Left lung (tissue), 10 donors: ENCODE data around the gene AQP2. TPM values are rescaled to one million over a fixed set of nuclear protein-coding genes. Genes with fewer than 3 reads are reported as not detected.

Source experiments
- ATAC-seq: fragments of 200-7000 bp; cut with Tn5 transposase; one replicate; pipeline ENCODE4 v1.9.1; 2020; ENCODE audit warnings: moderate library complexity
- DNase-seq, 4 donors: peaks; one replicate each; pipeline ENCODE4 v3.0.0-alpha.2; 2013 to 2020
- H3K27ac ChIP-seq, 2 donors: fragments of 200-600 bp; sonication (generic) in 1 of 2; one replicate each; pipeline versions ENCODE4 v1.5.0 to v1.8.0; 2020 to 2021
- H3K27me3 ChIP-seq, 2 donors: fragments of 200-600 bp; sonication (generic) in 1 of 2; one replicate each; pipeline versions ENCODE4 v1.5.0 to v1.8.0; 2020 to 2021
- H3K36me3 ChIP-seq, 2 donors: fragments of 200-600 bp; sonication (generic) in 1 of 2; one replicate each; pipeline versions ENCODE4 v1.5.0 to v1.8.0; 2020 to 2021
- H3K4me1 ChIP-seq, 2 donors: fragments of 200-600 bp; one replicate each; pipeline ENCODE4 v1.8.0; 2021
- H3K4me3 ChIP-seq, 2 donors: fragments of 200-600 bp; sonication (generic) in 1 of 2; one replicate each; pipeline versions ENCODE4 v1.5.0 to v1.8.0; 2020 to 2021; ENCODE audit warnings: mild to moderate bottlenecking in 1 of 2
- H3K9me3 ChIP-seq, 2 donors: fragments of 200-600 bp; sonication (generic) in 1 of 2; one replicate each; pipeline versions ENCODE4 v1.5.0 to v1.8.0; 2020 to 2021
- intact Hi-C, 2 donors: fragments of 100-400 bp; cut with DNase I; formaldehyde crosslinking; loops; one replicate each; pipeline versions ENCODE4 v1.11.2 to v1.14.2; 2022
- polyA plus RNA-seq, 6 donors: library from polyadenylated mRNA; unstranded; fragments of 120-200 nt; gene quantifications; one replicate each; pipeline ENCODE4 v1.2.1, GENCODE V29; 2013; ENCODE audit not compliant: insufficient read length in 6 of 6
- total RNA-seq, 2 donors: library from RNA; stranded (reverse); fragmentation: NEBNext Ultra II Directional; extraction: Animal tissue kit (Norgen Biotek cat#: 25700); gene quantifications; one replicate each; pipeline ENCODE4 v1.2.1, GENCODE V29; 2021
- TF ChIP-seq, protein P1 (sequence below), 2 donors: fragments of 200-600 bp; sonication (generic) in 1 of 2; IDR thresholded peaks; one replicate each; pipeline versions ENCODE4 v1.5.0 to v1.8.0; 2021; ENCODE audit warnings: antibody characterized with exemption in 2 of 2
- donor health status: DM: no; HTN: yes; CAD: no.
- donor health status: DM: no; HTN: no; CAD: no.

The AQP2 gene
- total and polyA plus RNA-seq, 8 donors: 0.13 to 2.0 (median 0.42) TPM; not detected in 1

DNA sequence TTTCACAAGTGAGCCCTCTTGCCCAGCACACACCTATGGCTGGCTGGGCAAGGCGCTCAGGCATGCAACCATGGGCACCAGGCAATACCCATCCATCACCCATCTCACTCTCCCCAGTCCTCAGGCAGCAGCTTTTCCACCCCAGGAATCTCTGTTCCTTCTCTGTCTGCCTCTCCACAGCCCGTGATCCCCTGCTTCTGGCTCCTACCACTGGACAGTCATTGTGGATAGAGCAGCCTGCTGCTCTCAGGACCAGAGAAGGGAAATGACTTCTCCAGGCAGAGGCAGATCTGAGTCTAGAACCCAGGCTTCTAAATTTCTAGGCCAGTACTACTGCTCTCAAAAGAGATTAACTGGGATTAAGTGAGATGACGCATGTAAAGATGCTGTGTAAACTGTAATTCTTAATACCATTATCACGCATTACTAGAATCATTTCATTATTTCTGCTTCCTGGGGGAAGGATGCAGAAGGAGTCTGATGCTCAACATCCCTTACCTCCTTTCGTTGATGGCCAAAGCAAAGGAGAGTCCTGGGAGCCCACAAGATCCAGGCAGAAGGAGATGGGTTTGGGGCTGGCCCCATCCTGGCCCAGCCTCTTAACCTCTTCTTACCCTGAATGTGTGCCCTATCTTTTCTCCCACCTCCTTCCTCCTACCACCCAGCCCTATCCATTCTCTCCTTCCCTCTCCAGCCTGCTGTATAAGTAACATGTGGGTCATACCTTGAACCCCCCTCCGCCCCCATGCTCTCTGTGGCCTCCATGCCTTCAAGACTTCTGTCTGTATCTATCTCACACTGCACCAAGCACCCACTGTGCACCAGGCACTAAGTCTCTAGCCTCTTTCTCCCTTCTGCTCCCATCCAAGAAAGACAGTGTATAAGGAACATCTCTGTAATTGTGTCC lies 6.4 kb downstream of the AQP2 start:
- H3K4me3 ChIP-seq: no peak overlapping the region
- intact Hi-C loops: no loop called here
- ATAC-seq (no peak), DNase-seq (no peak)
- H3K36me3 ChIP-seq: no peaks in the 10 kb centered on the region
- H3K27ac ChIP-seq: no peak overlapping the region
- TF ChIP-seq, protein P1, sequence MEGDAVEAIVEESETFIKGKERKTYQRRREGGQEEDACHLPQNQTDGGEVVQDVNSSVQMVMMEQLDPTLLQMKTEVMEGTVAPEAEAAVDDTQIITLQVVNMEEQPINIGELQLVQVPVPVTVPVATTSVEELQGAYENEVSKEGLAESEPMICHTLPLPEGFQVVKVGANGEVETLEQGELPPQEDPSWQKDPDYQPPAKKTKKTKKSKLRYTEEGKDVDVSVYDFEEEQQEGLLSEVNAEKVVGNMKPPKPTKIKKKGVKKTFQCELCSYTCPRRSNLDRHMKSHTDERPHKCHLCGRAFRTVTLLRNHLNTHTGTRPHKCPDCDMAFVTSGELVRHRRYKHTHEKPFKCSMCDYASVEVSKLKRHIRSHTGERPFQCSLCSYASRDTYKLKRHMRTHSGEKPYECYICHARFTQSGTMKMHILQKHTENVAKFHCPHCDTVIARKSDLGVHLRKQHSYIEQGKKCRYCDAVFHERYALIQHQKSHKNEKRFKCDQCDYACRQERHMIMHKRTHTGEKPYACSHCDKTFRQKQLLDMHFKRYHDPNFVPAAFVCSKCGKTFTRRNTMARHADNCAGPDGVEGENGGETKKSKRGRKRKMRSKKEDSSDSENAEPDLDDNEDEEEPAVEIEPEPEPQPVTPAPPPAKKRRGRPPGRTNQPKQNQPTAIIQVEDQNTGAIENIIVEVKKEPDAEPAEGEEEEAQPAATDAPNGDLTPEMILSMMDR (IDR thresholded peaks at IDR 0.05): no peak
- H3K4me1 ChIP-seq: peaks cover 10 to 48% of the 10 kb centered on the region in 2 donors
- peaks cover 31 to 89% of the 10 kb centered on the region in 2 donors for H3K27me3 ChIP-seq
- H3K9me3 ChIP-seq: no peaks in the 10 kb centered on the region

DNA sequence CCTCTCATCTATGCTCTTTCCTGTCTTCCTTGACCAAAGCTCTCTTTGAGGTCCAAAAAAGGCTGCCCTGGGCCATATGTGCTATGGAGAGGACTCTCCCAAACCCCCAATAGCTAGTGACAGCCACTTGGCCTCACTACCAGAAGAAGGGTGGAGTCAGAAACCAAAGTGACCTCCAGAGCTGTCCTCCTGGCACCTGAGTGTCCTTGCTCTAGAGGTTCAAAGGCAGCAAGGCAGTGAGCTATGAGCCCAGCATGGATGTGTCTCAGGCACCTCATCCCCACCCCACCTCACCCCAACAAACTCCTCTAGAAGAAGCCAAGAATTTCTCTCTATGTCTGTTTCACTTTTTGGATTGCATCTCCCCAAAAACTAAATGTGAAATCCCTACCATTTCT lies 7.0 kb downstream of the AQP2 start:
- H3K4me1 ChIP-seq: peaks cover 6 to 48% of the 10 kb centered on the region in 2 donors
- no peak overlapping the region for H3K4me3 ChIP-seq
- ATAC-seq: no peak
- TF ChIP-seq, protein P1 (IDR thresholded peaks at IDR 0.05): no peak
- intact Hi-C loops: no loop called here
- no peak overlapping the region for H3K27ac ChIP-seq
- no peaks in the 10 kb centered on the region for H3K9me3 ChIP-seq
- no peaks in the 10 kb centered on the region for H3K36me3 ChIP-seq
- H3K27me3 ChIP-seq: peaks cover 31 to 96% of the 10 kb centered on the region in 2 donors
- DNase-seq: no peak

DNA sequence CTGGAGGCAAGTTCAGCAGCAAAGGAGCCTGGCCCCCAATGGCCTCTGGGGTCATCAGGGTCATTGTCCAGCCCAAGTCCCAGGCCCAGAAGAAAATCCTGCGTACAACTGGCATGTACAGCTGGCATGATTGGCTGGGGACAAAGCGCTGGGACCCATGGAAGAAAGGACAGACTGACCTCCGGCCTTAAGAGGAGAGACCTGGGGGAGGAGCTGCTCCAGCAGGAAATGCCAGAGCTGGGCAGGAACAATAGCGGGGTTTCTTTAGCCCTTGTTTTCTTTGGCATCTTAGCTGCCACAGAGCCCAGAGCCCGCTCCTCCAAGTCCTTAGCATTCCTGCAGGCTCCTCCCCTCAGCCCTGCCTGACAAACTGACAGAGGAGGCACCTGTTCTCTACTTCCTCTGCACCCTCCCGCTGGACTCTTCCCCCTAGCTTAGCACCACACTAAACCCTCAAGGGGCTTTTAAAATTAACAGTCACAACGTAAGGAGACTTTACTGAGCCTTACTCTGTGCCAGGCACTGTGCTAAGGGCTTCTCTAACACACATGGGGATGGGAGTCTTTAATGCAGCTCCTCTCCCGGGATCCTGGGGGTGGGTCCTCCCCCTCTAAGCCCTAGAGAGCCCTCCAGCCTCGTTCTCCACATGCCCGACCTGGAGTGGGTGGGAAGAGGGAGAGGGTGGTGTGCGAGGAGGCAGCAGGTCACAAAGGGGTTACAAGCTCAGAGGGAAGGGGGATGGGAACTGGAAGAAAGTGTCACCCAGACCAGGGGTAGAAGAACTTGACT lies 9.3 kb downstream of the AQP2 start:
- intact Hi-C loops: no loop called here

DNA sequence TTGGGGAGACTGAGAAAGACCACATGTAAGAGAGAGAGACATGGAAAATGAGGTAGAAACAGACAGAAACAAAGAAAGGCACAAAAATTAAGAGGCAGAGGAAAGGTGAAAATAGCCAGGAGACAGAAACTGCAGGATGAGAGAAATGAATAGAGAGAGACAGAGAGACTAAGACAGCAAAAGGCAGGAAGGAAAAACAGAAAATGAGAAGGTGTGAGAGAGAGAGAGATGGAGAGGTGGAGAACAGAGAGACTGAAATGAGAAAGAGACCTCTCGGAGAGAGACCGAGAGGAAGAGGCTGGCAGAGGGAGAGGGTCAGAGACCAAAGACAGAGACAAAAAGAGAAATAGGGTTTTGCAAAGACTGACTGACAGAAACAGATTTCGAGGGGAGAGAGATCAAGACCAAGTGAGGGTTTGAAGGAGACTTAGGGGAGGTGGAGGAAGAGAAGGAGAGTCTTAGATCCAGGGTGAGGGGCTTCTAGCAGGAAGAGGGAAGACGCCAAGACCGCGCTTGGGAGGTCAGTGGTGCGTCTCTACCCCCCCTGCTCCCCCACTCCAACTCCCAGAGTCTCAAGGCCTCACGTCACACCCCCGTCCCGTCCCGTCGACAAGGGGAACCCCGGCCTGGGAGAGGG lies 10.1 kb downstream of the AQP2 start:
- DNase-seq (no peak), ATAC-seq (no peak)
- peaks cover 6 to 29% of the 10 kb centered on the region in 2 donors for H3K4me1 ChIP-seq
- no peak overlapping the region for H3K27ac ChIP-seq
- H3K4me3 ChIP-seq: no peak overlapping the region
- no peaks in the 10 kb centered on the region for H3K9me3 ChIP-seq
- TF ChIP-seq, protein P1 (IDR thresholded peaks at IDR 0.05): no peak
- intact Hi-C loops: no loop called here
- peaks cover 18 to 98% of the 10 kb centered on the region in 2 donors for H3K27me3 ChIP-seq
- H3K36me3 ChIP-seq: no peaks in the 10 kb centered on the region

More for the DNA sequence above, 9.3 kb downstream of the AQP2 start:
- H3K4me1 ChIP-seq: peaks cover 6 to 36% of the 10 kb centered on the region in 2 donors
- no peaks in the 10 kb centered on the region for H3K36me3 ChIP-seq
- ATAC-seq (peak; percentile 79), DNase-seq (peak in 2 of 4 donors; percentile 68 to 73)
- H3K9me3 ChIP-seq: no peaks in the 10 kb centered on the region
- peak overlapping the region in 1 of 2 donors; percentile 39 for H3K27ac ChIP-seq
- no peak overlapping the region for H3K4me3 ChIP-seq
- TF ChIP-seq, protein P1 (IDR thresholded peaks at IDR 0.05): no peak
- peaks cover 25 to 98% of the 10 kb centered on the region in 2 donors for H3K27me3 ChIP-seq
